ENCODE results near the gene HSPA6. TPM values are rescaled to one million over a fixed set of nuclear protein-coding genes. Genes with fewer than 3 reads are reported as not detected.

The HSPA6 gene
- total RNA-seq, 2 donors from 2014 or later: 1.0 to 3.6 TPM

DNA sequence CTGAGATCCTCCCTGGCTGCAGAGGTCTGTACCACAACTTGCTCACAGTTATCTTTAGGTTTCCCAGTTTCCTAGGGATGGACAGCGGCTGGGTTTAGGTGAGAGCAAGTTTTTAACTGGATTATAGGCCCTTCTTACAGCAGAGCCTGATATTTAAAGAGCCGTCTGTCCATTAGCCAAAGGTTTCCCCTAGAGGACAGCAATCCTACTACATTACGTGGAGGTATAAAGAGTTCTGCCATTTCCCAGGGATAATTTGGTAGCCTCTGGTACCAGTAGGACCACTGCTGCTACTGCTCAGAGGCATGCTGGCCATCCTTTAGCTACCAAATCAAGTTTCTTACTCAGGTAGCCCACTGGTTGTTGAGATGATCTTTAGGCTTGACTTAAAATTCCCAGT lies 41.0 kb upstream of the HSPA6 start:
- TF ChIP-seq, protein P1, sequence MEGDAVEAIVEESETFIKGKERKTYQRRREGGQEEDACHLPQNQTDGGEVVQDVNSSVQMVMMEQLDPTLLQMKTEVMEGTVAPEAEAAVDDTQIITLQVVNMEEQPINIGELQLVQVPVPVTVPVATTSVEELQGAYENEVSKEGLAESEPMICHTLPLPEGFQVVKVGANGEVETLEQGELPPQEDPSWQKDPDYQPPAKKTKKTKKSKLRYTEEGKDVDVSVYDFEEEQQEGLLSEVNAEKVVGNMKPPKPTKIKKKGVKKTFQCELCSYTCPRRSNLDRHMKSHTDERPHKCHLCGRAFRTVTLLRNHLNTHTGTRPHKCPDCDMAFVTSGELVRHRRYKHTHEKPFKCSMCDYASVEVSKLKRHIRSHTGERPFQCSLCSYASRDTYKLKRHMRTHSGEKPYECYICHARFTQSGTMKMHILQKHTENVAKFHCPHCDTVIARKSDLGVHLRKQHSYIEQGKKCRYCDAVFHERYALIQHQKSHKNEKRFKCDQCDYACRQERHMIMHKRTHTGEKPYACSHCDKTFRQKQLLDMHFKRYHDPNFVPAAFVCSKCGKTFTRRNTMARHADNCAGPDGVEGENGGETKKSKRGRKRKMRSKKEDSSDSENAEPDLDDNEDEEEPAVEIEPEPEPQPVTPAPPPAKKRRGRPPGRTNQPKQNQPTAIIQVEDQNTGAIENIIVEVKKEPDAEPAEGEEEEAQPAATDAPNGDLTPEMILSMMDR (IDR thresholded peaks at IDR 0.05): no peak
- H3K9me3 ChIP-seq: no peaks in the 10 kb centered on the region
- no peak for DNase-seq
- H3K4me3 ChIP-seq: no peak overlapping the region
- no peaks in the 10 kb centered on the region for H3K36me3 ChIP-seq
- H3K27ac ChIP-seq: no peak overlapping the region
- H3K4me1 ChIP-seq: no peaks in the 10 kb centered on the region
- intact Hi-C loops (cut with DNase I): no loop called here
- no peak overlapping the region for H3K9ac ChIP-seq (ENCODE audit: low read depth in 2 of 2, low read length in 2 of 2)
- H3K27me3 ChIP-seq: no peaks in the 10 kb centered on the region

GRCh38 chr1:161484613-161485012 lies 39.7 kb upstream of the HSPA6 start:
- Histone ChIP-seq H3K4me3 (no peak overlapping the region), H3K9ac (ENCODE audit: low read depth in 2 of 2, low read length in 2 of 2) (no peak overlapping the region), H3K27ac (no peak overlapping the region), H3K9me3 (no peaks in the 10 kb centered on the region), H3K36me3 (no peaks in the 10 kb centered on the region), H3K4me1 (no peaks in the 10 kb centered on the region), H3K27me3 (no peaks in the 10 kb centered on the region)
- TF ChIP-seq, protein P1 (IDR thresholded peaks at IDR 0.05): no peak
- intact Hi-C loops (cut with DNase I): loop anchor here (5.0 kb wide), 1 partner anchor 258 kb away; no protein-coding TSS in a partner anchor
- no peak for DNase-seq

- no peak overlapping the region for H3K9ac ChIP-seq (ENCODE audit: low read depth in 2 of 2, low read length in 2 of 2)
- no peaks in the 10 kb centered on the region for H3K27me3 ChIP-seq
- intact Hi-C loops (cut with DNase I): loop anchor here (5.0 kb wide), 1 partner anchor 255 kb away; no protein-coding TSS in a partner anchor
- TF ChIP-seq, protein P1 (IDR thresholded peaks at IDR 0.05): peak; percentile 84
- no peak overlapping the region for H3K4me3 ChIP-seq
- H3K27ac ChIP-seq: no peak overlapping the region
- no peaks in the 10 kb centered on the region for H3K4me1 ChIP-seq
- H3K9me3 ChIP-seq: no peaks in the 10 kb centered on the region
- peak; percentile 36 for DNase-seq
- H3K36me3 ChIP-seq: no peaks in the 10 kb centered on the region
Measured at GRCh38 chr1:161486806-161487741, 37.3 kb upstream of the HSPA6 start.

- no peak overlapping the region for H3K27ac ChIP-seq
- no peaks in the 10 kb centered on the region for H3K4me1 ChIP-seq
- DNase-seq: no peak
- no peak overlapping the region for H3K4me3 ChIP-seq
- no peak overlapping the region for H3K9ac ChIP-seq (ENCODE audit: low read depth in 2 of 2, low read length in 2 of 2)
- TF ChIP-seq, protein P1 (IDR thresholded peaks at IDR 0.05): no peak
- H3K9me3 ChIP-seq: no peaks in the 10 kb centered on the region
- intact Hi-C loops (cut with DNase I): no loop called here
- H3K27me3 ChIP-seq: no peaks in the 10 kb centered on the region
- H3K36me3 ChIP-seq: no peaks in the 10 kb centered on the region
Measured at GRCh38 chr1:161491472-161491871, 32.9 kb upstream of the HSPA6 start.

DNA sequence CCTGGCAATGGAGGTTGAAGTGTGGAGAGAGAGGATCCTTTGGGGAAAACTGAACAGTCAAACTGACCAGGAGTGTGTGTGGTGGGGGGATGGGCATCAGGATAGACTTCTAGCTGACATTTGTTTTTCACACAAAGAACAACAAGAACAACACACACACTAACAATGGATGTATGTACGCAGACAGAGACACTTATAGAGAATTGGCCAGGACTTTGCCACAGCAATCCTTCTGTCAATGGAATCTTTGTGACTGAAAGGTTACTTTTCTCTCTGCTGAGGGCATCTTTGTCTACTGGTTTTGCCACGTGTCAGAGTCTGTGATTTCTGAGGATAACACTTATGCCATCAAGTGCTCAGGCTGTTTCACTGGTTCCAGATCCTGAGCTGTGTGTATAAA lies 31.5 kb upstream of the HSPA6 start:
- Histone ChIP-seq H3K27ac (no peak overlapping the region), H3K27me3 (no peaks in the 10 kb centered on the region), H3K36me3 (no peaks in the 10 kb centered on the region), H3K4me3 (no peak overlapping the region), H3K4me1 (no peaks in the 10 kb centered on the region), H3K9ac (ENCODE audit: low read depth in 2 of 2, low read length in 2 of 2) (no peak overlapping the region), H3K9me3 (no peaks in the 10 kb centered on the region)
- intact Hi-C loops (cut with DNase I): no loop called here
- no peak for DNase-seq
- TF ChIP-seq, protein P1 (IDR thresholded peaks at IDR 0.05): no peak

Measured in colonic mucosa (tissue), 4 donors.